Lower lobe of right lung (tissue), 2 donors: ENCODE measurements around the gene CEND1. TPM values are rescaled to one million over a fixed set of nuclear protein-coding genes. Genes with fewer than 3 reads are reported as not detected.

ENCODE experiments used
- ATAC-seq, 2 donors: fragments of 200-7000 bp; cut with Tn5 transposase; one replicate each; pipeline ENCODE4 v1.9.1; 2020 to 2022; ENCODE audit warnings: mild to moderate bottlenecking in 2 of 2, moderate library complexity in 2 of 2
- DNase-seq: peaks from one replicate; pipeline ENCODE4 v3.0.0-alpha.2; 2020
- H3K27ac ChIP-seq: fragments of 200-600 bp; one replicate; pipeline ENCODE4 v1.8.0; 2022
- H3K27me3 ChIP-seq: fragments of 200-600 bp; one replicate; pipeline ENCODE4 v1.8.0; 2022; ENCODE audit warnings: low read depth
- H3K36me3 ChIP-seq: fragments of 200-600 bp; one replicate; pipeline ENCODE4 v1.8.0; 2022; ENCODE audit warnings: mild to moderate bottlenecking
- H3K4me1 ChIP-seq: fragments of 200-600 bp; one replicate; pipeline ENCODE4 v1.8.0; 2022
- H3K4me3 ChIP-seq: fragments of 200-600 bp; one replicate; pipeline ENCODE4 v1.8.0; 2022; ENCODE audit warnings: mild to moderate bottlenecking
- H3K9me3 ChIP-seq: fragments of 200-600 bp; one replicate; pipeline ENCODE4 v1.8.0; 2022
- CTCF ChIP-seq: fragments of 200-600 bp; IDR thresholded peaks from one replicate; pipeline ENCODE4 v1.8.0; 2022; ENCODE audit warnings: antibody characterized with exemption, mild to moderate bottlenecking
- intact Hi-C: fragments of 100-400 bp; cut with DNase I; formaldehyde crosslinking; loops from one replicate; pipeline ENCODE4 v1.11.0; 2022
- total RNA-seq: library from RNA; stranded (reverse); fragmentation: NEBNext Ultra II Directional; extraction: Animal tissue kit (Norgen Biotek cat#: 25700); gene quantifications from one replicate; pipeline ENCODE4 v1.2.1, GENCODE V29; 2021
- donor health status: DM: no; HTN: yes; CAD: no; lungs with severe emphysema.

The CEND1 gene
- total RNA-seq, 1 donor from 2014 or later: not detected

GRCh38 chr11:802018-802617 lies 12.2 kb upstream of the CEND1 start:
- TF ChIP-seq CTCF: no peak
- H3K4me3 ChIP-seq: no peak overlapping the region
- ATAC-seq: no peak
- H3K27me3 ChIP-seq: no peaks in the 10 kb centered on the region
- H3K27ac ChIP-seq: no peak overlapping the region
- H3K36me3 ChIP-seq: peaks cover 35% of the 10 kb centered on the region
- DNase-seq: no peak
- H3K9me3 ChIP-seq: no peaks in the 10 kb centered on the region
- H3K4me1 ChIP-seq: peaks cover 33% of the 10 kb centered on the region
- intact Hi-C loops: no loop called here

- Histone ChIP-seq H3K9me3 (no peaks in the 10 kb centered on the region), H3K4me1 (peaks cover 42% of the 10 kb centered on the region), H3K27me3 (no peaks in the 10 kb centered on the region), H3K36me3 (peaks cover 35% of the 10 kb centered on the region), H3K27ac (no peak overlapping the region), H3K4me3 (no peak overlapping the region)
- TF ChIP-seq CTCF: no peak
- intact Hi-C loops: no loop called here
- DNase-seq: no peak
- ATAC-seq: no peak
Observed at GRCh38 chr11:801097-801780, 11.3 kb upstream of the CEND1 start.

GRCh38 chr11:800473-800872 lies 10.6 kb upstream of the CEND1 start:
- Histone ChIP-seq H3K9me3 (no peaks in the 10 kb centered on the region), H3K36me3 (peaks cover 35% of the 10 kb centered on the region), H3K27me3 (no peaks in the 10 kb centered on the region), H3K4me1 (peaks cover 44% of the 10 kb centered on the region), H3K4me3 (no peak overlapping the region), H3K27ac (no peak overlapping the region)
- DNase-seq: no peak
- intact Hi-C loops: no loop called here
- TF ChIP-seq CTCF: no peak
- ATAC-seq: no peak

GRCh38 chr11:799641-800316 lies 9.9 kb upstream of the CEND1 start:
- H3K27ac ChIP-seq: no peak overlapping the region
- TF ChIP-seq CTCF: no peak
- no peak overlapping the region for H3K4me3 ChIP-seq
- intact Hi-C loops: no loop called here
- no peaks in the 10 kb centered on the region for H3K9me3 ChIP-seq
- H3K4me1 ChIP-seq: peaks cover 47% of the 10 kb centered on the region
- peaks cover 35% of the 10 kb centered on the region for H3K36me3 ChIP-seq
- ATAC-seq: no peak
- H3K27me3 ChIP-seq: no peaks in the 10 kb centered on the region
- DNase-seq: no peak

- peaks cover 40% of the 10 kb centered on the region for H3K36me3 ChIP-seq
- peaks cover 37% of the 10 kb centered on the region for H3K4me1 ChIP-seq
- ATAC-seq: peak; percentile 80 to 84
- peak; percentile 89 for DNase-seq
- H3K4me3 ChIP-seq: peak within 1 kb of the TSS; percentile 80
- H3K9me3 ChIP-seq: no peaks in the 10 kb centered on the region
- TF ChIP-seq CTCF: peak; percentile 80
- no peaks in the 10 kb centered on the region for H3K27me3 ChIP-seq
- peak within 1 kb of the TSS; percentile 81 for H3K27ac ChIP-seq
- intact Hi-C loops: no loop called here
Observed at GRCh38 chr11:798093-798713, 8.3 kb upstream of the CEND1 start, which contains the start of gene SLC25A22. TSS of gene SLC25A22 (minus strand) at chr11:798281. CDS start at chr11:795006, 3,275 bp downstream.
